GM21360 (cell line): ENCODE data around the gene ANAPC2.

Experiments
- ATAC-seq: cut with Tn5 transposase; IDR thresholded peaks from one replicate; pipeline ENCODE4 v1.9.1; 2021; ENCODE audit warnings: mild to moderate bottlenecking, moderate library complexity; ENCODE audit not compliant: unreplicated experiment

The ANAPC2 gene

GRCh38 chr9:137188490-137189296 lies at the start of gene ANAPC2, which contains the start of gene SSNA1:
Gene ANAPC2, minus strand, starts transcription at chr9:137188560. Its CDS starts 28 bp downstream, at chr9:137188532.
Gene SSNA1, plus strand, starts transcription at chr9:137188676. Its CDS starts 51 bp downstream, at chr9:137188727.
- peak; percentile 68 for ATAC-seq

GRCh38 chr9:137236936-137237421 lies 48.6 kb upstream of the ANAPC2 start:
- no peak for ATAC-seq

- ATAC-seq: no peak
These were observed 48.0 kb upstream of the ANAPC2 start for GRCh38 chr9:137236238-137236935.

- ATAC-seq: no peak
These were observed 47.3 kb upstream of the ANAPC2 start for GRCh38 chr9:137235424-137236237.

- ATAC-seq: no peak
These were observed 46.5 kb upstream of the ANAPC2 start for GRCh38 chr9:137234758-137235423.

- no peak for ATAC-seq
These were observed 45.8 kb upstream of the ANAPC2 start for GRCh38 chr9:137234055-137234697.

- no peak for ATAC-seq
These were observed 45.0 kb upstream of the ANAPC2 start for GRCh38 chr9:137233143-137233980.

- ATAC-seq: no peak
These were observed 44.1 kb upstream of the ANAPC2 start for GRCh38 chr9:137232510-137232909.

- ATAC-seq: no peak
These were observed 43.7 kb upstream of the ANAPC2 start for GRCh38 chr9:137232101-137232500.

GRCh38 chr9:137231372-137232039 lies 43.1 kb upstream of the ANAPC2 start:
- no peak for ATAC-seq

GRCh38 chr9:137230705-137231371 lies 42.5 kb upstream of the ANAPC2 start, which contains the start of gene SLC34A3:
Gene SLC34A3, plus strand, starts transcription at chr9:137230901. Its CDS starts 802 bp downstream, at chr9:137231703.
- ATAC-seq: no peak

GRCh38 chr9:137229903-137230704 lies 41.7 kb upstream of the ANAPC2 start:
- no peak for ATAC-seq

- no peak for ATAC-seq
These were observed 40.9 kb upstream of the ANAPC2 start for GRCh38 chr9:137228968-137229896.

- ATAC-seq: no peak
These were observed 40.2 kb upstream of the ANAPC2 start for GRCh38 chr9:137228506-137228967.

GRCh38 chr9:137227853-137228505 lies 39.6 kb upstream of the ANAPC2 start:
- no peak for ATAC-seq
